KMS-11 (cell line): ENCODE measurements around the gene MEF2A.

Source experiments
- H2AFZ ChIP-seq: fragments of 200-600 bp; sonication (generic); 2 replicates; pipeline ENCODE4 v1.6.1; 2016; ENCODE audit warnings: antibody characterized with exemption, mixed run types, low read depth
- H3K27ac ChIP-seq: fragments of 200-600 bp; sonication (generic); 2 replicates; pipeline ENCODE4 v1.6.1; 2016; ENCODE audit warnings: mild to moderate bottlenecking, mixed run types
- H3K27me3 ChIP-seq: fragments of 200-600 bp; sonication (generic); 2 replicates; pipeline ENCODE4 v1.6.1; 2017; ENCODE audit warnings: mild to moderate bottlenecking, low read depth, mixed run types, moderate library complexity; ENCODE audit not compliant: insufficient read depth
- H3K36me3 ChIP-seq: fragments of 200-600 bp; sonication (generic); 2 replicates; pipeline ENCODE4 v1.6.1; 2017; ENCODE audit warnings: mild to moderate bottlenecking, mixed run types; ENCODE audit not compliant: insufficient read depth
- H3K4me1 ChIP-seq: fragments of 200-600 bp; sonication (generic); 2 replicates; pipeline ENCODE4 v1.6.1; 2016; ENCODE audit warnings: mild to moderate bottlenecking, low read depth, mixed run types; ENCODE audit not compliant: poor library complexity, severe bottlenecking
- H3K4me2 ChIP-seq: fragments of 200-600 bp; sonication (generic); 2 replicates; pipeline ENCODE4 v1.7.0; 2016; ENCODE audit warnings: mild to moderate bottlenecking, mixed run types
- H3K4me3 ChIP-seq: fragments of 200-600 bp; sonication (generic); IDR thresholded peaks from 2 replicates; pipeline ENCODE4 v1.6.1; 2017; ENCODE audit warnings: low read depth, low read length, mixed read lengths; ENCODE audit not compliant: insufficient read depth
- H3K79me2 ChIP-seq: fragments of 200-600 bp; sonication (generic); 2 replicates; pipeline ENCODE4 v1.6.1; 2016; ENCODE audit warnings: low read depth, mixed run types; ENCODE audit not compliant: insufficient read depth
- H3K9ac ChIP-seq: fragments of 200-600 bp; sonication (generic); 2 replicates; pipeline ENCODE4 v1.6.1; 2016; ENCODE audit warnings: mild to moderate bottlenecking, mixed run types
- H4K20me1 ChIP-seq: fragments of 200-600 bp; sonication (generic); 2 replicates; pipeline ENCODE4 v1.6.1; 2016; ENCODE audit warnings: mild to moderate bottlenecking, mixed run types; ENCODE audit not compliant: insufficient read depth
- CTCF ChIP-seq: fragments of 200-600 bp; sonication (generic); conservative IDR thresholded peaks from 2 replicates; pipeline ENCODE4 v1.6.1; 2017; ENCODE audit warnings: low read depth, mild to moderate bottlenecking, antibody characterized with exemption, low read length, moderate library complexity, mixed read lengths

The MEF2A gene

GRCh38 chr15:99762288-99762687, 196.5 kb downstream of the MEF2A start:
- Histone ChIP-seq H3K4me2 (no peak overlapping the region), H4K20me1 (no peaks in the 10 kb centered on the region), H3K36me3 (no peaks in the 10 kb centered on the region), H3K27ac (no peak overlapping the region), H3K79me2 (no peaks in the 10 kb centered on the region), H3K4me3 (no peak overlapping the region), H2AFZ (no peak overlapping the region), H3K4me1 (no peaks in the 10 kb centered on the region), H3K9ac (no peak overlapping the region), H3K27me3 (no peaks in the 10 kb centered on the region)
- no peak for TF ChIP-seq CTCF

DNA sequence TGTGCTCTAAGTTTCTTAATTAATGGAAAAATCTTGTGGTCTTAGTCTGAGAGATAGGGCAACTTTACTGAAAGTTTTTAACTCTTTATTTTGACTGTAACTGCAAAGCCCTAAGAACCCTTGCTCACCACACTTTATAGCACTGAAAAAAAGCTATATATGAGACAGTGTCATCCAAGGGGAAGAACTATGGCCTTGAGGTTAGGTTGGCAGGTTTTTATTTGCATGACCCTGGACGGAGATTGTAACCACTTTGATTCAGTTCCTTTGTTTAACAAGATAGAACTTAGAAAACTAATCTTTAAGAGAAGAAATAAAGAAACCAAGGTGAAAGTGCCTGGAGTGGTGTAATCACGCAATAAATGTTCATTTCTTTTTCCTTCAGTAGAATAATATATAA, 198.0 kb downstream of the MEF2A start:
- no peak overlapping the region for H3K9ac ChIP-seq
- no peak overlapping the region for H2AFZ ChIP-seq
- H3K4me1 ChIP-seq, result no peaks in the 10 kb centered on the region
- no peak overlapping the region for H3K27ac ChIP-seq
- no peaks in the 10 kb centered on the region for H3K36me3 ChIP-seq
- no peak overlapping the region for H3K4me2 ChIP-seq
- no peaks in the 10 kb centered on the region for H4K20me1 ChIP-seq
- no peak overlapping the region for H3K4me3 ChIP-seq
- H3K27me3 ChIP-seq, result no peaks in the 10 kb centered on the region
- no peak for TF ChIP-seq CTCF
- H3K79me2 ChIP-seq, result no peaks in the 10 kb centered on the region

- H3K79me2 ChIP-seq, result no peaks in the 10 kb centered on the region
- H3K4me1 ChIP-seq, result no peaks in the 10 kb centered on the region
These were observed 198.7 kb downstream of the MEF2A start for GRCh38 chr15:99764522-99764921.

More at GRCh38 chr15:99764522-99764921, 198.7 kb downstream of the MEF2A start:
- Histone ChIP-seq H2AFZ (no peak overlapping the region), H3K36me3 (no peaks in the 10 kb centered on the region), H3K27ac (no peak overlapping the region), H3K9ac (no peak overlapping the region), H4K20me1 (no peaks in the 10 kb centered on the region), H3K4me3 (no peak overlapping the region), H3K27me3 (no peaks in the 10 kb centered on the region), H3K4me2 (no peak overlapping the region)
- no peak for TF ChIP-seq CTCF
